ENCODE results near the gene RASAL2.

DNA sequence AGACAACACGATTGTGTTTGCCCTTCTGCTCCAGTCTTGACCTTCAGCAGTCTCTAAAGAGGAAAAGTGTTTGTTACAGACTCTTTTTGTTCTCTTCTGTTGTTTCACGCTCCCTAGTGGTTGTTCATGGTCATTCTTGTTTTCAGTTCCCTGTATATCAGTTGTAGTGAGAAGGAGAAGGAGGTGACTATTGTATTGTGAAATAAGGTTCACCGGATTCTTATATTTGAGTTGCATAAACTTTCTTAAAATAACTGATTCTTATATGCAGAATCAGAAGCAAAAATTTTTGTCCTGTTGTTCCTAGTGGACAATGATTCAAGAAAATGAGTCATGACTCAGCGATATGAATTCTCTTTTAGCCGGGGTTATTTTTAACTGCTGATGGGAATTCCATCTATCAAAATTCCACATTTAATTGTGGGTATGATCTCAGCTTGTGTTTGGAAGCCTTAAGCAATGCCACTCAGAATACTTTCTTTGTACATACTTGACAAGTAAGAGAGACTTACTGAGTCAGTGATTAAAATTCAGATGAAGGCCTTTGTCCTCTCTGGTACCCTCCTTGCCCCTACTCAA, 250.7 kb downstream of the RASAL2 start:
- TF ChIP-seq CTCF (IDR thresholded peaks at IDR 0.05) (peak in 2 of 3 donors; percentile 58 to 62), POLR2A (IDR thresholded peaks at IDR 0.05) (no peak), POLR2AphosphoS5 (IDR thresholded peaks at IDR 0.05) (no peak)
